Measurements from ENCODE around the gene NPY. TPM values are rescaled to one million over a fixed set of nuclear protein-coding genes. Genes with fewer than 3 reads are reported as not detected.

The NPY gene
- total RNA-seq, 1 donor from 2014 or later: not detected

DNA sequence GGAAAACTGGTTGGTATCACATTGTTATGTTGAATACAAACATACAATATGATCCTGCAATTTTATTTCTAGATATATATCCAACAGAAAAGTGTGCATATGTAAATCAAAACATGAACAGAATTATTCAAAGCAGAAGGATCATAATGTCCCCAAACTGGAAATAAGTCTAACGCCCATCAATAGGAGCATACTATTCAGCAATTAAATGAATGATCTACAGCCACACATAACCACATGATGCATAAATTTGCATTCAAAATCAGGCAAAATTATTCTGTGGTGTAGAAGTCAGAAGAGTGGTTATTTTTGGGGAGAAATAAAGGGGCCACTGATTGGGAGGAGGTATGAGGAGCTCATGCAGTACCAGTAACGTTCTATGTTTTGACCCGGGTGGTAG lies 28.6 kb downstream of the NPY start:
- DNase-seq: no peak
- Histone ChIP-seq H3K27me3 (ENCODE audit: low read depth) (peaks cover under 1% of the 10 kb centered on the region), H3K4me3 (no peak overlapping the region), H3K36me3 (no peaks in the 10 kb centered on the region), H3K4me1 (no peaks in the 10 kb centered on the region), H3K27ac (replicated peaks) (no peak overlapping the region), H3K9me3 (replicated peaks) (no peaks in the 10 kb centered on the region)
- TF ChIP-seq, protein P1, sequence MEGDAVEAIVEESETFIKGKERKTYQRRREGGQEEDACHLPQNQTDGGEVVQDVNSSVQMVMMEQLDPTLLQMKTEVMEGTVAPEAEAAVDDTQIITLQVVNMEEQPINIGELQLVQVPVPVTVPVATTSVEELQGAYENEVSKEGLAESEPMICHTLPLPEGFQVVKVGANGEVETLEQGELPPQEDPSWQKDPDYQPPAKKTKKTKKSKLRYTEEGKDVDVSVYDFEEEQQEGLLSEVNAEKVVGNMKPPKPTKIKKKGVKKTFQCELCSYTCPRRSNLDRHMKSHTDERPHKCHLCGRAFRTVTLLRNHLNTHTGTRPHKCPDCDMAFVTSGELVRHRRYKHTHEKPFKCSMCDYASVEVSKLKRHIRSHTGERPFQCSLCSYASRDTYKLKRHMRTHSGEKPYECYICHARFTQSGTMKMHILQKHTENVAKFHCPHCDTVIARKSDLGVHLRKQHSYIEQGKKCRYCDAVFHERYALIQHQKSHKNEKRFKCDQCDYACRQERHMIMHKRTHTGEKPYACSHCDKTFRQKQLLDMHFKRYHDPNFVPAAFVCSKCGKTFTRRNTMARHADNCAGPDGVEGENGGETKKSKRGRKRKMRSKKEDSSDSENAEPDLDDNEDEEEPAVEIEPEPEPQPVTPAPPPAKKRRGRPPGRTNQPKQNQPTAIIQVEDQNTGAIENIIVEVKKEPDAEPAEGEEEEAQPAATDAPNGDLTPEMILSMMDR (IDR thresholded peaks at IDR 0.05; ENCODE audit: borderline replicate concordance): no peak
- intact Hi-C loops (cut with micrococcal nuclease): no loop called here

DNA sequence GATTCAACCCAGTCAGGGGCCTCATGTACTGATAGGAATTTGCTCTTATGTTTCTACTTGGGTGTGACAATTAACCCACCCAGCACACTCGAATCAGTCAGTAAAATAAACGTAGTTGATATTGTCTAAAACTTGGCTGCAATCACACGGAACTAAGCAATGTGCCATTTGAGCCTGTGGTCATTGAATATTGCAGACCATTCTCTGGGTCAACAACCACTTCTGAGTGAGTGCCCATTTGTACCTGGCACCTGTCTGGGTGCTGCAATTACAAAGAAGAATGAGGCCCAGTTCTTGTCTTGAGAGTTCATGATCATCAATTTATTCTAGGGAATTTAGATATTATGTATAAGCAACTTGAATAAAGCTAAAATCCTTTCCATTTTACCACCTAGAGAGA lies 29.8 kb downstream of the NPY start:
- intact Hi-C loops (cut with micrococcal nuclease): no loop called here
- Histone ChIP-seq H3K4me3 (no peak overlapping the region), H3K9me3 (replicated peaks) (no peaks in the 10 kb centered on the region), H3K36me3 (no peaks in the 10 kb centered on the region), H3K4me1 (no peaks in the 10 kb centered on the region), H3K27me3 (ENCODE audit: low read depth) (peaks cover 12% of the 10 kb centered on the region), H3K27ac (replicated peaks) (no peak overlapping the region)
- no peak for DNase-seq
- TF ChIP-seq, protein P1 (IDR thresholded peaks at IDR 0.05; ENCODE audit: borderline replicate concordance): no peak

DNA sequence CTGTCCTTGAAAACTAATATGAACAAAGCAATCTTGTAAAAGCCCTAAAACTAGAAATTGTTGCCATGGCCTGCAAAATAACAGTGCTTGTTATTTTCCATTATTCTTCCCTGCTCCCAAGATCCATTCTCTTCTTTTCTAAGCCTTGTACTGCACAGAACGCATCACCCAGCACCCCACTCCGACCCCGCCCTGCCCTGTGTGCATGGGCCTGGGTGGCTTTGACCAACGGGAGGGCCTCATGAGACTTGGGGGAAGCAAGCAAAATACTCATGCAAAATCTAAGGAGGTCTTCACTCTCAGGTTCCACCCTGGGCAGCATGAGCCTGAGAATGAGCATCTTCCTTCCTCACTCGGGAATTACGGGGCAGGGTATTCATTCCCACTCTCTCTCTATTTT lies 32.4 kb downstream of the NPY start:
- intact Hi-C loops (cut with micrococcal nuclease): no loop called here
- TF ChIP-seq, protein P1 (IDR thresholded peaks at IDR 0.05; ENCODE audit: borderline replicate concordance): no peak
- H3K27ac ChIP-seq (replicated peaks): no peak overlapping the region

DNA sequence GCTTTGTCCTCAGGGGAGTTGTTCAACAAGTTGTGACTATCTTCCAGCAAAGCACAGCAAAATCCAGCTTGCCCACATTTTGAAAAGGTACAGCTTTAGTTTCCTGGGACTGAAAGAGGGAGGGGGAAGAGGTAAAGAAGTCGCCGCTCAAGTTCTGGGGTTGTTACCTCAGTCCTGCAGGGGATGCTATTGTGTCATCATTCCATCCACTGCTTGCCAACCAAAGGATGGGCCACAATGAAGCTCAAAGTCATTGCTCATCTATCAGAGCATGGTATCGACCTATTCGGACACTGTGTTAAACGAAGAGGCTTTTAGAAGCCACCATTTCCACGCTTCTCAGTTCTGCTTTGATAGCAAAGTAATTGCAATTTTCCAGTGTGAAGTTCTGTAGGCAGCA lies 34.3 kb downstream of the NPY start:
- no peak overlapping the region for H3K4me3 ChIP-seq
- H3K4me1 ChIP-seq: no peaks in the 10 kb centered on the region
- TF ChIP-seq, protein P1 (IDR thresholded peaks at IDR 0.05; ENCODE audit: borderline replicate concordance): no peak
- DNase-seq: no peak
- no peaks in the 10 kb centered on the region for H3K36me3 ChIP-seq
- H3K27me3 ChIP-seq (ENCODE audit: low read depth): peaks cover 28% of the 10 kb centered on the region
- intact Hi-C loops (cut with micrococcal nuclease): no loop called here
- no peak overlapping the region for H3K27ac ChIP-seq (replicated peaks)
- H3K9me3 ChIP-seq (replicated peaks): no peaks in the 10 kb centered on the region

More for the DNA sequence above, 32.4 kb downstream of the NPY start:
- no peak for DNase-seq
- peaks cover 28% of the 10 kb centered on the region for H3K27me3 ChIP-seq (ENCODE audit: low read depth)
- H3K4me3 ChIP-seq: no peak overlapping the region
- no peaks in the 10 kb centered on the region for H3K36me3 ChIP-seq
- H3K4me1 ChIP-seq: no peaks in the 10 kb centered on the region
- H3K9me3 ChIP-seq (replicated peaks): no peaks in the 10 kb centered on the region

DNA sequence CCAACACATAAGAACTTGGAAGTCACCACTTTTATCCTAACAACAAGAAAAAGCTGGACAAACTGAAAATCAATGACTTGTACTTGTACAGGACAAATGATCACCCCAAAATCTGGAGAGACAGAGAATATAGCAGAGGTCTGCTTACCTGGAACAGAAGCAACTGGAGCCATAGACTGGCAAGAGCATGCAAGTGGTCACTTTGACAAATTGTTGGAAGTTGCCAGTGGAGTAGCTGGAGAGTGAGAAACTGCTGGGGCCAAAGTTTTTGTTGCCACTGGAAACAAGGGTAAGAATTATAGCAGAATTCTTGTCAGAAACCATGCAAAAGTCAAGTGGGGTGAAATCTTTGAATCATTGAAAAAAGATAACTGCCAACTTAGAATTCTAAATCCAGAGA lies 35.2 kb downstream of the NPY start:
- DNase-seq: no peak
- no peaks in the 10 kb centered on the region for H3K9me3 ChIP-seq (replicated peaks)
- H3K27ac ChIP-seq (replicated peaks): no peak overlapping the region
- H3K4me1 ChIP-seq: no peaks in the 10 kb centered on the region
- H3K27me3 ChIP-seq (ENCODE audit: low read depth): peaks cover 28% of the 10 kb centered on the region
- TF ChIP-seq, protein P1 (IDR thresholded peaks at IDR 0.05; ENCODE audit: borderline replicate concordance): no peak
- H3K36me3 ChIP-seq: no peaks in the 10 kb centered on the region
- H3K4me3 ChIP-seq: no peak overlapping the region
- intact Hi-C loops (cut with micrococcal nuclease): no loop called here

All from left ventricle myocardium inferior (tissue), 1 donor.